NCI-H187 treated with DMSO at 0.1 percent for 48 hours (cell line): Measurements from ENCODE around the gene GRB10.

Experiments used
- DNase-seq: peaks from one replicate; lab custom pipeline; 2025; lab: John Stamatoyannopoulos, UW

The GRB10 gene

DNA sequence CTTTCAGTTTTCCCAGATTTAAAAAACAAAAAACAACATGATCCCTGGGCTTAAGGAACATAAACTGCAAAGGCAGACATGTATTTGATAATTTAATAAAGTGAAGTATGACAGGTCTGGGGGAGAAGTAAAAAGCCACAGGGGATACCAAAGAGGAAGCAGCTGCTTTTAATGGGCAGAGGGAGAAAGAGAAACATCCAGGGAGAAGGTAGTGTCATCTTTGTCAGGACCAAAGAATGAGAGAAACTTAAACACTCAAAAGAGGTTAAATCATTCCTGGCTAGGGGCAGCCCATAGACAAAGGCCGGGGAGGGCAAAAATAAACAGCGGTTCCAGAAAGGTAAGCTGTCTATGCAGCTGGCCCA lies 94.5 kb downstream of the GRB10 start:
- DNase-seq, result no peak

DNA sequence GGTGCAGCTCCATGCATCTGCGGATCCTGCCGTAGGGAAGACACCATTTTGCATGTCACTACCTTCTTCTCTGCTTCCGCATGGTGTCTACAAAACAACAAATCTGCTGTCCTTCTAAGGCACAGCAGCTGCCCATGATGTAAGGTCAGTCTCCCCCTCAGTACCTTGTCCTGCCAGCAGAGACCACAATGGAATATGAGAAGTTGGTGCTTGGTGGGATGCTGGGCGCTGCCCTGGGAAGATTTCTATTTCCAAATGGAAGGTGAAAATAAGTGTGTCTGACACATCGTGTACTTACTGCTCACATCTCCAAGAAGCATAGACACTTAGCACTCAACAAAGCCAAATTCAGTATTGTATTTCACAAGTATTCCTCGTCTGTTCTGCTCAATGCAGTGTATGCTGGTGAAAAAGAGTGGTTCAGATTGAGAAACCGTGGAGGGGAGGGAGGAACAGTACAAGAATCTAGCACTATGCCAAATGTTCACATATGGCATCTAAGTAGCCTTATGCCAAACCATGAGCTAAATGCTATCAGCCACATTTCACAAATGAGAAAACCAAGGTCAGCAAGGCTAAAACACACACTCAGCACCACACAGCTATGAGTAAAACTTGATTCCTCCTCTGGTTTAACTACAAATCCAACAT lies 95.0 kb downstream of the GRB10 start:
- no peak for DNase-seq

DNA sequence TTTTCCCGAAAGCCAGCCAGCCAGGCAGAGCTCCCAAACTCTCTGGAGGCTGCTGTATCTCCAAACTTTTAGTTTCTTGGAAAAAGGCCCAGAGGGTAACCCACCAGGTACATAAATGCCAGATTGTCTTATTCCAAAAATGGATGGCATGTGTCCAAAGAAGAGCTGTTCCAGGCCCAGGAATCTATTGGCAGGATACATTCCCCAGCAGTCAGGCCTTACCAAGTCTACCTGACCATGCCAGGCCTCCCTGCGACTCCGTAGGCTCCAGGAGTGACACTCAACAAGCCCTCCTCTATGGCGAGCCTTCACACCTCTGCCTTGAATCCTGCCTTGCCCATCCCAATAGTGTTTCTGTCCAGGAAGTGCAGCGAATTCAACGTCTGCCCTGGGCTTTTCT lies 95.6 kb downstream of the GRB10 start:
- DNase-seq, result no peak

DNA sequence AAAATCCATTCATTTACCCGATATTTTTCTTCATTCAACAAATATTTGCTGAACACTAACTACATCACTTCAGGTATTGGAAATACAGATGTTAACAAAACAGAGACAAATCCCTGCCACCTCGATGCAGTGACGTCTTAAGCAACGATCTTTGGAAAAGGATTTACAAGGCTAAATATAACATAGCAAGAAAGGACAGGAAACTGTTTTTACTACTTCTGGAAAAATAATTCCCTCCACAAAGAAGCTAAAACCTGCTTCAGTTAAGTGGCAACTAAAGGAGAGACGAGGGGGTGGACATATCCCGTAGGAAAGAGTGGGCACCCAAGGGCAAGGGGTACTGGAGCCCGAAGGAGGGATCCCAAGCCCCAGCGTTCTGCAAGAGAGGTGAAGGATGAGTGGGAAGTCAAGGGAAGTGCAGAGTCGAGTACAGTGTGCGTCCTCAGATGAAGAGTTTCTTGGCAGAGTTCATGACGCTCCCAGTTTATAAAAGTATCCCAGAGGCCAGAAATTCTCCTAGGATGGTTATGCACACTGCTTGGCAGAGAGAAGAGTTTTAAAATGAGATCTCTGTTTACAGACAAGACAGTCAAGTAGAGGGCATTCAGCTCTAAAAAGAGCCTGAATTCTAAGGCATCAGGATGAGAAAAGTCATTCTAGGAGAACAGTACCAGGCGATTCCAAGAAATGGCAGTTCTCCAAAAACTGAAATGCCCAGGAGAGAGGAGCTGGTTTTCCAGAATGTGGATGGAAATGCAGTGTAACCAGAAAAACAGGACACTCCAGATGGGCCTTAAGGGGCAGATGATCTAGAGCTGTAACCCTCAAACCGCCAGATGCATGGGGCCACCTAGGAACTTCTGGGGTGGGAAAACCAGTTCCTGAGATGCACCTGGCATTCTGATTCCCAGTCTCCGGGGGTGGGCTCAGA lies 97.3 kb downstream of the GRB10 start:
- no peak for DNase-seq

DNA sequence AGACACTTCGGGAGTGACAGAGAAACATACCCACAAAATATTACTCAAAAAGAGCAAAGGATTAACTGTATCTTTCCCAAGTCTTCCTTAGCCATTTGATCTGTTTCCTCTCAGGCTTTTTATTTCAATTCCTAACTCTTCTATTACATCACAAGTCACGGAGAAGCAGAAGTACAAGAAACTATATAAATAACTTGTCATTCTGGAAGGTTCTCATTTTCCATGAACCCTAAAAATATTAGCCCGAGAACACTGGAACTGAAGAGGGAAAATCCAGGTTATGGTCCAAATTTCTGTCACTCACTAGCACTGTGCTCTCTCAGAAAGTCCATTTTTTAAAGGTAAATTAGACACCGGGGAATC lies 98.0 kb downstream of the GRB10 start:
- no peak for DNase-seq

DNA sequence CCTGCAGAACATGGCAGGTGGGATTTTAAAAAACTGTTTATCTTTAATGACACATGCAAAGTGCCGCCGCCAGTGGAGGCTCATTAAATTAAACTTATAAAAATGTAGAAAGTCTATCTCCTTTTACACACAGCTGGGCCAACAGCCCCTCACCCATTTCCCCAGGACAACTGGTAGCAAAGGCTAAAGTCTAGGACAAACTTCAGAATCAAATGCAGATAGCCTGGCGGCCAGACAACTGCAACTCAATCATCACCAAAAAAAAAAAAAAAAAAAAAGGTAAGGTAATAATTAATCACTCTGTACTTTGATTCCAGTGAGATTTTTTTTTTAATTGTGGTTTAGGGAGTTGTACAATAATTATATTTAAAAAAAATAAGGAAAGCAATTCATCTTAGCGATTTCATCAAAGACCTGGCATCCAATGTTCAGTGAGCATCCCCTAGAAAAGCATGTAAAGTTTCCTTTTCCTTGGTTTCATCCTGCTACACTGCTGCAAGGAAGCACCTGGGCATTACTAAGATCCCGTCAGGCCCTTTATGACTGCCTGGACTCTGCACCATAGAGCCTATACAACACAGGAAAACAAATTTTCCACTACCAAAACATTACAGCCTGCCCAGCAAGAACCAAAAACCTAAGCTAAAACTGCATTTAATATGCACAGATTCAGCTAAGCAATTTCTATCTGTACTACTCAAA lies 98.5 kb downstream of the GRB10 start:
- DNase-seq, result no peak

DNA sequence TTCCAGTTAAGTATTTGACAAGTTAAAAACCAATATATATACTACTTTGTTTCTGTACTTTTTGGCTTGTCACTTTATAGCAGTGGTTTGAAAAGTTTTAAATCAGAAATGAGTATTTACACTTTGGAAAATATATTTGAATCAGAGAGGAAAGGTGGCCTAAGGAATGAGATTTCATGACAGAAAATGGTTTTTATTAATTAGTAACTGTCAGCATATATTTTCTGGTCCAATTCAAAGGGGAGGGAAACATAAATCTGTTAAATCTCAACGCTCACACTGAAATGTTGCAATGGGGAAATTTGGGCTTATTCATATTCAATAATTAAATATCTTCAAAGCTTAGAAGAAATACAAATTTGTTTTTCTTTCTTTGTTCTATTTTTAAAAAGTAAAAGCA lies 100.1 kb downstream of the GRB10 start:
- DNase-seq, result no peak

DNA sequence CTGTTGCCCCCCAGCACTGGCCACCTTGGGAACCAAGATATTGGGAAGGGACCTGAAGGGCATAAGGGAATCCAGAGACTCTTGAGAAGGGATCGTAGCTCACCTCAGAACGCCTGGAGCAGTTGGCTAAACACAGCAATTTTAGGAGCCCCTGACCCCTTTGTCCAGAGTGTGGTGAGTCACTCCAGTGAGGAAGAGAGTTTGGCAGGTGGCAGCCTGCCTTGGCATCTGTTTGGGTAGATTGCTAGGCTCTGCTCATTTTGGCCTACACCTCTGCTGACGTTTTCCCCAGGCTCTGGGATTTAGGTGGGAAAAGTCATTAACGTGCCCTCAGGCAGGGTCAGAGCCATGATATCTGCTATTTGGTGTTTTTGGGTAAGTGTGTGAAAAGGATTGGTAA lies 100.6 kb downstream of the GRB10 start:
- no peak for DNase-seq

DNA sequence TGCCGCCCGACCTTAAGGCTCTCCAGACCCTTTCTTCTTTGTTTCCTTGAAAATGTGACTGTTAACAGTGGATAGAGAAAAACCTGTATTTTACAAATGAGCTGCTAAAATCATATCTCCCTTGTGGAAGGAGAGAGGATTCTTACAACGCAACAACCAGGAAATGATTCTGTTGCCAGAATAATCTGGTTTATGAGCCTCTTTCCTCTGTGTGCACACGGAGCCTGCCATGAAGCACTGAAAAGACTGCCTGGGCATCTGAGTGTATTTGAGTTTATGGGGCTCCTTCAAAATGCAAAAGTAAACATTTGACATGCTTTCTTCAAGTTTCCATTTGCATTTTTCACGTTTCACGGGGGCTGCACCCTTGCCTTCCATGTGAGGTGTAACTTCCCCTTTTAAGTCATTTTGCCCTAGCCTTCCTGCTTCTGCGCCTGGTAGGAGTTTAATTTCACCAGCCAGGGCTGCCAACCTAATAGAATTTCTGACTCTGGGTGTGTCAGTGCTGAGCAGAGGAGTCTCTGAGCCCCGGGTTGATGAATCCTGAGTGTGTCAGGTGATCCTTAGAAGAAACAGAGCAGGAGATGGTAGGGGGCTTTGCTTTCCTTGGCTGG lies 101.2 kb downstream of the GRB10 start:
- DNase-seq, result no peak

DNA sequence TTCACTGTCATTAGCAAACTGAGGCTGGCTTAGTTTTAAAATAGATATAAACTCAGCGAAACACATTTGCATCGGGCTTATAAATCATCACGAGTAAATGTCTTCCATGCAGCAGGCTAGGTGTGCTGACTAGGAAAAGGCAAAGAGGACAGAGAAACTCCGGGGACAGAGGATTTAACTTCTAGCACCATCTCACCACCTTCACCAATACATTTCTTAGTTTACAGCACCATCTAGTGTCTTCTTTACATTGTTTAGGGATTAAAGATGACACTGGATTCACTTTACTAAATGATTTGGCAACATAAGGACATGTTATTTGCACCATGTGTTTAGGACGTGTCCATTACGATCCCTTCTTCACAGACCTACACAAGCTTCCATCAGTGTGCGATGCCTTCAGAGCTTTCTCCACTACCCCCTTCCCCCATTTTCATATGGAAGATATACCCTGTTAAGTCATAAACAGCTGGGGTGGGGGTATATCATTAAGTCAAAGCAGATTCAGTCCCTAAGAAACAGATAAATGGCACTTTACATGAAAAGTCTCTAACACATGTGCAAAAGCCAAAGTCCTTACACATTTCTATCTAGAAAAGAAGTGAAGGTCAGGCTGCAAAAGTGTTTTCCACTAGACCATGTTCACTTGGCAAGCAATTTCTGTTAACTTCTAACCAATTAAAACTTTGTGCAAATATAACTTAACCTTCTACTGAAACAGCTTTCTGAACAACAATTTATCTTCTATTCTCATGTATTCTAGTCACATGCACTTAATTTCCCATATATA lies 103.3 kb downstream of the GRB10 start:
- DNase-seq, result peak; percentile 23

DNA sequence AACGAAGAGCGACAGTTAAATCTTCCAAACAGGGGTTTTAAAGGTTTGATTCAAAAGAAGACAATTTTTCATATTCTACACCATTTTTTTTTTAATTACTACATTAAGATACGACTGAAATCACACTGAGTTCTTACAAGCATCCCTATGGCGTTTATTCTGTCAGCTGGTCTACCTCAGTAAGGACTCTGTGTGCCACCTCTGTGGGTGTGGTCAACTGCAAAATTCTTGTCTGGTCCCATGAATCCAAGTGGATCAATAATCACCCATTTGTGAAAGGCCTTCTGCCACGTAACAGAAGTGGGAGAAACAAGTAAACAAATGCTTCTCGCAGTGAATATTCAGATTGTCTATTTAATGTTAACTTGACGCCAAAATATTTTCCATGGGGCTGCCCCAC lies 104.1 kb downstream of the GRB10 start:
- no peak for DNase-seq

DNA sequence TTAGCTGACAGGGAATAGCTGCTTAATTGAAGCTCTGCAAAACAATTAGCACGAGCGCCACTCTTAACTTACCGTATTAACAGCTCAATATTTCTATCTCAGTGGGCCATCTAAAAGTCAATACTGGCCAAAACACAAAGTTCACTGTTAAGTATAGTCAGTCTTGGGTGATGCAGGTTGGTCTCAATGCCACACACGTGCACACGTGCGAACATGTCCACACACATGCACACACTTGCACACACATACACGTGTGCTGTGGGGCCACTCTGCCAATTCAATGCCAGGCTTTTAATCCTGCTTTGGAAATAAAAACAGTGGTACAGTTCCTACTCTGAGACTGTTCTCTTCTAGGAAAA lies 105.1 kb downstream of the GRB10 start:
- no peak for DNase-seq

DNA sequence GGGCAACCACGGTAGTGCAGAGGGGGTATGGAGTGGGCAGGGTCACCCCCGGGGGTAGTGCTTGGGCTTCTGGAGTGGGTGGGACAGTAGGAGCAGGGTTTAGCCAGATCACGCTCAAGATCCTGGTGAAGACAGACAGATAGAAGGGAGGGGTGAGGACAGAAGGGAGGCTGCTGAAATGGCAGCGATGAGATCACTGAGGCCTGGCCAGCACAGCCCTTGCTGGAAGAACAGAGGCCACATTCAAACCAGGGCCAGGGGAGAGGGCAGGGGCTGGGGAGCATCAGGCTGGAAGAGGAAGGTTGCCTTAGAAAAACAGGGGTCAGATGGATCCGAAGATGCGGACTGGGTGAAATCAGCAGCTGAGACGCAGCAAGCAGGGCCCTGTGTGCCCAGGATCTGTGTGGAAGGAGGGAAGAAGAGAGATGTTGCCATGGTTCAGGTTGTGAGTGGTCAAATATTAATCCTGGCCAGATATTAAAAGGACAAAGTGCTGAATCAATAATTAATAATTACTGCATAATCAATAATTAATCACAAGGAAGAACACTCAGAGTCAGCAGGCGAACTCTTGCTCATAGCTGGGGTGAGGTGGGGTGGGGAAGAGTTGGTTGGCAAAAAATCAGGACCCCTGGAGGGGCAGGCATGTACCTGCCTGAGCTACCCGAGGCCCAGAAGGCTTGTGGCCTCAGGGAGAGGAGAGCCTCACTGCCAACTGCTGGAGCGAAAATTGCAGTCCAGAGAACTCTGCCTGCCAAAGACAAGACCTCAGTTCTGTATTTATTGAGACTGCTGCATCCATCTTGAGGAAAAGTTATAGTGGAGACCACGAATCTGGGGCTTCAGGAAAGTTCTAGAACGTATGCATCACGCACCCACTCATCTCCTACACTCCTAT lies 105.7 kb downstream of the GRB10 start:
- DNase-seq, result no peak

DNA sequence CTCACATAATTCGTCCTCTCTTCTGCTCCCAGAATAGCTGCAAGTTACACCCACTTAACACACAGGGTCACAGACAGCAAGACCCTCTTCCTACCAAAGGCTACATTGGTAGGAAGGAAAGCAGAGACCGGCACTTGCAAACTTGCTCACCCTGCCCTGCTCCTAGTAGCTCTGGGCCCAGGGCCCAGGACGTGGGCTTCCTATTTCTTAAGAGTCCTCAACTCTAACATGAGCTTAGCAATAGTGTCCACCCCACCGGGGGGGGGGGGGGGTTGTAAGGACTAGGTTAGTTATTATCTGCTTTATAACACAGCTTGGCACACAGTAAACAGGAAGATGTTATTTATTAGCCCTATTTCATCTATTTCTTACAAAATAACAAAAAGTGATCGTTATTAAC lies 106.6 kb downstream of the GRB10 start:
- DNase-seq, result no peak

DNA sequence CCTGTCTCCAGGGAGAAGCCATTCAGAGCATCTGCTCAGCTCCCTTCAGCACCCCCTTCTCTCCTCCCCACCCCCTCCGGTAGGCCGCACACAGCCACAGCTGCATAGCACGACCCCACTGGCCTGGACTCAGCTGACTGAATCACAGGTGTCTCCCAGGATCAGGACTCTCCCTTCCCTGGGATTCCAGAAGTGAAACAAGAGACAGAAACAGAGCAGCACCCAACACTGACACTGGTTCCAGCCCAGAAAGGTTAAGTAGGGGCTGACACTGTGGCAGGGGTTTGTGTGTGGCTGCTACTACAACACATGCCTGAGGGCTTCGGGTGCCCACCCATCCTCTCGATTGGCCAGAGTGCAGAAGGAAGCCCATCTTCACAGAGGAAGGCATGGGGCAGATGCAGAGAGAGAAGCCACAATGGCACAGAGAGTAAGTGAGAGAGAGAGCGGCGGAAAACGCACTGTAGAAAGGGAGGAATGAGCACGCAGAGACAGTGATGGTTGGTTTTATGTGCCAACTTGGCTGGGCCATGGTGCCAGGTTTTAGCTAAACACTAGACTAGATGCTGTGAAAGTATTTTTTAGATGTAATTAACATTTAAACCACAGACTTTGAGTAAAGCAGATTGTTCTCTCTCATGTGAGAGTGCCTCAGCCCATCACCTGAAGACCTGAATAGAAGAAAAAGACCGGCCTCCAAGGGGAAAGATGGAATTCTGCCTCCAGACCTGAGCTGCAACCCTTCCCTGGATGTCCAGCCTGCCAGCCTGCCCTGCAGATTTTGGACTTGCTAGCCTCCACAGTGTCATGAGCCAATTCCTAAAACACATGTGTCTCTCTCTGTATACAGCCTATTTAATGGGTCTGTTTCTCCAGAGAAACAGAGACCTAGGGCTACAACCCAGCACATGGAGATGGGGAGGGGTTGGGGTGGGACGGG lies 107.5 kb downstream of the GRB10 start:
- no peak for DNase-seq

DNA sequence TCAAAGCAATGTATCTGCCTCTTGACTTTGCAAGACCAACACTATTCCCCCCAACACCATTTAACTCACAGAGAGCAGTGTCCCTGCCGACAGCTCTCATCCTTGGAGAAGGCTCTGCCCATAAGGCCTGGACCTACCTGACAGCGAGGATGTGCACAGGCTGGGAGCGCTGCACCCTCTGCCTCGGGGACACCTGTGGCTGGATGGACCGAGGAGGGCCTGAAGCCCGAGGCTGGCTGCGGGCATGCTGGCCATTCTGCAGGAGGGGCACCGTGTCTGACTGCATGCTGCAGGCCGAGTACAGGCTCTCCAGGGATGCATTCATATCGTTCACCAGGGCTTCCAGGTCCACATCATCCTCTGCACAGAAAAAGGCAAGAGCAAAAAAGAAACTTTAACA lies 108.4 kb downstream of the GRB10 start:
- DNase-seq, result no peak

DNA sequence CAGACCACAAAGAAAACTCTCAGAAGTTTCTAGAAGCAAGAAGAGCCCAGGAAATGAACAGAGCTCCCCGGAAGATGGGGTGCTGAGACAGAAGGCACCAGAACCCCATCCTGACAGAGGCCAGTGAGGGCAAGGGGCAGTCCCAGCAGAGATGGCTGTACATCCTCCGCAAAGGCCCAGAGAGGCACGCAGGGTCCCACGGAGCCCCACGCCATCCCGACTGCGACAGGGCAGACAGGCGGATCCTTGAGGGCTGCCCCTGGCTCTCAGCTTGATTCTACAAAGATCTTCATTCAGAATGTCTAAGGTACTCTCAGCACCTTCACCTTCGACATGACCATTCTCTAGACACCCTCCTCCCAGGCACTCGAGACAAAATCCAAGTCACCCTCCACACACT lies 109.6 kb downstream of the GRB10 start:
- no peak for DNase-seq

DNA sequence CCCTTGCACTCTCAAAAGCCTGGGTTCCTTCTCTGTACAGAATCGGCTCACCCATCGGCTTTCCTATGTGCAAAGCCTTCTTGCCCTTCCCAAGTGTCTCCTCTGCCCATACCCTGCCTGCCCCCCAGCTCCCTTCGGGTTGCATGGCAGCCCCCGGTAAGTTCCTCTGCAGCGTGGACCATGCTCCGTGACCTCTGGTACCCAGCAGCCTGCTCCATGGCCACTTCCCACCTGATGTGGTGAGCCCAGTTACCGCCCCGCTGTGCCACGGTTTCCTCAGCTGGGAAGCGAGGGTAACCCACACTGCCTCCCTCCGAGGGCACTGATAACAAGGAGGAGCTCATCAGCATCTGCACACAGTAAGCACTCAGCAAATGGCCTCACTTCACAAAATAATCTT lies 110.7 kb downstream of the GRB10 start:
- DNase-seq, result no peak

DNA sequence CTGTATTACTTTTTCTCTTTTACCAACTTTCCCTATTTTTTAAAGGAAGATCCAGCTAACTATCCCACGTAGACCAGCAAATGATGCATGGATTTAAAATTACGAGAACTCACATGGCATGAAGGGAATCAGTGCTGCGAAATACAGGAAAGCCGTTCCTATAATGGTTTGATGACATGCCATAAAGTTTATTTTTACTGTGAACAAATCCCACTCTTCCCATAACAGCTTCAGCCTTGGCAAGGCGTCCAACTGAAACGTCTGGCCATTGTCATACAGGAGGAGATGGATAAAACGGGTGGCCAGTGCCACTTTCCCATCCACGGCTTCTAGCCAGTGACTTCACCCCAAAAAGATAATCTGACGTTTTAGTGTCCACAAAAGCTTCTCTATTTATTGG lies 111.3 kb downstream of the GRB10 start:
- DNase-seq, result no peak

DNA sequence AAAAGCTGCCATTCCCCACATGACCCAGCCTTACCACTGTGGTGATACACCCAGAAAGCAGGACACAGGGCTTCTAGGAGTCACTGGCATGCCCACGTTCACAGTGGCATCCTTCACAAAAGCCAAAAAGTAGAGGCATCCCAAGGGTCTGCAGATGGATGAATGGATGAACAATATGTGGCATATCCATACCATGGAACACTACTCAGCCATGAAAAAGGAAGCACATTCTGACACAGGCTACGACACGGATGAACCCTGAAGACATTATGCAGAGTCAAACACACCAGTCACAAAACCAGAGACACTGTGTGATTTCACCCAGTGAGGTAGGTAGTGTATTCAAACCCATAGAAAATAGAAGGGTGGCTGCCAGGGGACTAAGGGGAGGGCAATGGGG lies 112.8 kb downstream of the GRB10 start:
- no peak for DNase-seq
